ENCODE data around the gene DBH.

The DBH gene

GRCh38 chr9:133635533-133636531 is at the start of gene DBH:
Gene DBH, plus strand, starts transcription at chr9:133636363. Its CDS starts 9 bp downstream, at chr9:133636372.
- DNase-seq (ENCODE audit: low read depth in 2 of 2), result no peak

- DNase-seq (ENCODE audit: low read depth in 2 of 2), result no peak
These were observed 49.1 kb upstream of the DBH start for GRCh38 chr9:133587051-133587450.

GRCh38 chr9:133587466-133587865 is 48.7 kb upstream of the DBH start:
- DNase-seq (ENCODE audit: low read depth in 2 of 2), result no peak

GRCh38 chr9:133589454-133590227 is 46.5 kb upstream of the DBH start:
- peak in 1 of 2 donors; percentile 8 for DNase-seq (ENCODE audit: low read depth in 2 of 2)

GRCh38 chr9:133590231-133590855 is 45.8 kb upstream of the DBH start:
- no peak for DNase-seq (ENCODE audit: low read depth in 2 of 2)

- DNase-seq (ENCODE audit: low read depth in 2 of 2), result no peak
These were observed 44.9 kb upstream of the DBH start for GRCh38 chr9:133591116-133591910.

- no peak for DNase-seq (ENCODE audit: low read depth in 2 of 2)
These were observed 44.2 kb upstream of the DBH start for GRCh38 chr9:133591985-133592384.

GRCh38 chr9:133592731-133593409 is 43.3 kb upstream of the DBH start:
- DNase-seq (ENCODE audit: low read depth in 2 of 2), result no peak

- DNase-seq (ENCODE audit: low read depth in 2 of 2), result no peak
These were observed 42.4 kb upstream of the DBH start for GRCh38 chr9:133593587-133594253.

- DNase-seq (ENCODE audit: low read depth in 2 of 2), result no peak
These were observed 41.9 kb upstream of the DBH start for GRCh38 chr9:133594310-133594709.

GRCh38 chr9:133595910-133596309 is 40.3 kb upstream of the DBH start:
- DNase-seq (ENCODE audit: low read depth in 2 of 2), result no peak

GRCh38 chr9:133597316-133597957 is 38.7 kb upstream of the DBH start:
- no peak for DNase-seq (ENCODE audit: low read depth in 2 of 2)

- DNase-seq (ENCODE audit: low read depth in 2 of 2), result no peak
These were observed 37.2 kb upstream of the DBH start for GRCh38 chr9:133598978-133599377.

GRCh38 chr9:133599470-133600173 is 36.5 kb upstream of the DBH start:
- no peak for DNase-seq (ENCODE audit: low read depth in 2 of 2)

- DNase-seq (ENCODE audit: low read depth in 2 of 2), result no peak
These were observed 35.4 kb upstream of the DBH start for GRCh38 chr9:133600739-133601138.

GRCh38 chr9:133601746-133602145 is 34.4 kb upstream of the DBH start:
- no peak for DNase-seq (ENCODE audit: low read depth in 2 of 2)

GRCh38 chr9:133602277-133602676 is 33.9 kb upstream of the DBH start:
- DNase-seq (ENCODE audit: low read depth in 2 of 2), result no peak

- no peak for DNase-seq (ENCODE audit: low read depth in 2 of 2)
These were observed 32.8 kb upstream of the DBH start for GRCh38 chr9:133603135-133603927.

Measured in stimulated activated CD8-positive, alpha-beta memory T cell treated with anti-CD3 and anti-CD28 coated beads, Interleukin-2, amount 100 ng/mL, for 1 hour (primary cell).